OCI-LY3 (cell line): ENCODE measurements around the gene ASS1.

ENCODE experiments used
- H2AFZ ChIP-seq: fragments of 200-600, 300-600 bp; shearing (Covaris generic); 2 replicates; pipeline ENCODE4 v1.6.0; 2014; ENCODE audit warnings: antibody characterized with exemption, low read depth, low read length
- H3K27ac ChIP-seq: fragments of 200-600, 300-600 bp; sonication (generic); 2 replicates; pipeline ENCODE4 v1.5.1; 2014; ENCODE audit warnings: mild to moderate bottlenecking, low read length, moderate library complexity, mixed read lengths
- H3K27me3 ChIP-seq: fragments of 200-600, 300-600 bp; sonication (generic); 2 replicates; pipeline ENCODE4 v1.6.1; 2014; ENCODE audit warnings: low read depth, low read length, mixed read lengths
- H3K36me3 ChIP-seq: fragments of 200-600, 300-600 bp; sonication (generic); replicated peaks from 2 replicates; pipeline ENCODE3; 2014; ENCODE audit warnings: low read depth, low read length, mixed read lengths
- H3K4me1 ChIP-seq: fragments of 300-600, 200-600 bp; sonication (generic); 2 replicates; pipeline ENCODE4 v1.6.1; 2014; ENCODE audit warnings: low read length, mixed read lengths
- H3K4me2 ChIP-seq: fragments of 200-600, 300-600 bp; sonication (generic); 2 replicates; pipeline ENCODE4 v1.6.1; 2014; ENCODE audit warnings: low read length, mixed read lengths
- H3K4me3 ChIP-seq: fragments of 300-600, 200-600 bp; sonication (generic); 2 replicates; pipeline ENCODE4 v1.5.1; 2014; ENCODE audit warnings: antibody characterized with exemption, mild to moderate bottlenecking, low read length, moderate library complexity
- H3K79me2 ChIP-seq: fragments of 300-600, 200-600 bp; shearing (Covaris generic); 2 replicates; pipeline ENCODE4 v1.6.1; 2014; ENCODE audit warnings: mild to moderate bottlenecking, low read length, mixed read lengths
- H3K9ac ChIP-seq: fragments of 300-600, 200-600 bp; shearing (Covaris generic); 2 replicates; pipeline ENCODE4 v1.6.0; 2014; ENCODE audit warnings: mild to moderate bottlenecking, low read length, moderate library complexity
- H3K9me3 ChIP-seq: fragments of 200-600, 300-600 bp; shearing (Covaris generic); 2 replicates; pipeline ENCODE4 v1.6.1; 2014; ENCODE audit warnings: low read length, mixed read lengths; ENCODE audit not compliant: insufficient read depth
- H4K20me1 ChIP-seq: fragments of 200-600, 300-600 bp; sonication (generic); 2 replicates; pipeline ENCODE4 v1.6.1; 2016; ENCODE audit warnings: low read length, mixed read lengths; ENCODE audit not compliant: insufficient read depth
- EZH2phosphoT487 ChIP-seq: fragments of 200-600 bp; shearing (Covaris generic); IDR thresholded peaks from 2 replicates; pipeline ENCODE4 v1.6.1; 2018; ENCODE audit warnings: antibody characterized with exemption, mixed run types, low read depth
- TF ChIP-seq, protein P1 (sequence below): fragments of 200-600, 300-600 bp; sonication (generic); IDR thresholded peaks from 2 replicates; pipeline ENCODE4 v1.5.1; 2014; ENCODE audit warnings: antibody characterized with exemption, low read length, low read depth

Gene ASS1

DNA sequence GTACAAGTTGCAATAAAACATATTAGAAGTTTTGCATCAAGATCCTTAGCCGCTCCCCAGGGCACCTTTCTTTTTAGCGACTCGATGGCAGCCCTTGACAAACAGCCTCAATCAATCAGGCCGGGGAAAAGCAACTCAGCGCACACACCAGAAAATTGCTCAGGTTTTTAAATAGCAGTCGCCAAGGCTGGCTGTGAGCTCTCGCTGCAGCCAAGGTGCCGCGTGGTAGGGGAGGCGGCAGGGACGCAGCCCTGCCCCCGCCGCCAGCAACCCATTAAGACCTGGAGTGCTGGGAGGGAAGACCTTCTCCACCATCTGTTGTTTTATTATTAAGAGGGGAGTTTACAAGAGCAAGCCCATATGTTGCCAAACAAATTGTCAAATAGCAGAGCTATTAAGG is 22.6 kb downstream of the ASS1 start:
- peaks cover 9% of the 10 kb centered on the region for H3K4me1 ChIP-seq
- no peaks in the 10 kb centered on the region for H3K9me3 ChIP-seq
- H3K4me2 ChIP-seq: no peak overlapping the region
- H3K27me3 ChIP-seq: peaks cover 6% of the 10 kb centered on the region; the same call in 1 of the 2 replicates
- no peaks in the 10 kb centered on the region for H3K79me2 ChIP-seq
- no peak overlapping the region for H3K4me3 ChIP-seq
- no peak for TF ChIP-seq EZH2phosphoT487
- TF ChIP-seq, protein P1, sequence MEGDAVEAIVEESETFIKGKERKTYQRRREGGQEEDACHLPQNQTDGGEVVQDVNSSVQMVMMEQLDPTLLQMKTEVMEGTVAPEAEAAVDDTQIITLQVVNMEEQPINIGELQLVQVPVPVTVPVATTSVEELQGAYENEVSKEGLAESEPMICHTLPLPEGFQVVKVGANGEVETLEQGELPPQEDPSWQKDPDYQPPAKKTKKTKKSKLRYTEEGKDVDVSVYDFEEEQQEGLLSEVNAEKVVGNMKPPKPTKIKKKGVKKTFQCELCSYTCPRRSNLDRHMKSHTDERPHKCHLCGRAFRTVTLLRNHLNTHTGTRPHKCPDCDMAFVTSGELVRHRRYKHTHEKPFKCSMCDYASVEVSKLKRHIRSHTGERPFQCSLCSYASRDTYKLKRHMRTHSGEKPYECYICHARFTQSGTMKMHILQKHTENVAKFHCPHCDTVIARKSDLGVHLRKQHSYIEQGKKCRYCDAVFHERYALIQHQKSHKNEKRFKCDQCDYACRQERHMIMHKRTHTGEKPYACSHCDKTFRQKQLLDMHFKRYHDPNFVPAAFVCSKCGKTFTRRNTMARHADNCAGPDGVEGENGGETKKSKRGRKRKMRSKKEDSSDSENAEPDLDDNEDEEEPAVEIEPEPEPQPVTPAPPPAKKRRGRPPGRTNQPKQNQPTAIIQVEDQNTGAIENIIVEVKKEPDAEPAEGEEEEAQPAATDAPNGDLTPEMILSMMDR: no peak
- no peak overlapping the region for H3K27ac ChIP-seq
- H4K20me1 ChIP-seq: no peaks in the 10 kb centered on the region
- H3K9ac ChIP-seq: no peak overlapping the region
- H3K36me3 ChIP-seq: no peaks in the 10 kb centered on the region
- no peak overlapping the region for H2AFZ ChIP-seq

DNA sequence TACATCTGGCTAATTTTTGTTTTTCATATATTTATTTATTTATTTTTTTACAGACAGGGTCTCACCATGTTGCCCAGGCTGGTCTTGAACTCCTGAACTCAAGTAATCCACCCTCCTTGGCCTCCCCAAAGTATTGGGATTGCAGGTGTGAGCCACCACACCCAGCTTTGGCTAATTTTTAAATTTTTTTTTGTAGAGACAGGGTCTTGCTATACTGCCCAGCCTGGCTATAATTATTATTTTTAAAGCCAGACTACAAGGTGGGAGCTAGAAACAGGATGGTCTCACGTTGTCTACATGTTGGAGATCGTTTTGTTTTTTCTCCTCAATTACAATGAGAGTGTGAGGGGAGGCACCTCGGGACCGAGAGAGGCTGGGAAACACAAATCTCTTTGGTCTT is 23.8 kb downstream of the ASS1 start:
- no peaks in the 10 kb centered on the region for H4K20me1 ChIP-seq
- H3K4me2 ChIP-seq: no peak overlapping the region
- no peak overlapping the region for H3K27ac ChIP-seq
- H3K27me3 ChIP-seq: peaks cover 6% of the 10 kb centered on the region; the same call in 1 of the 2 replicates
- H3K9ac ChIP-seq: no peak overlapping the region
- no peaks in the 10 kb centered on the region for H3K36me3 ChIP-seq
- no peaks in the 10 kb centered on the region for H3K79me2 ChIP-seq
- no peak overlapping the region for H3K4me3 ChIP-seq
- H3K4me1 ChIP-seq: peaks cover 9% of the 10 kb centered on the region
- no peaks in the 10 kb centered on the region for H3K9me3 ChIP-seq
- no peak for TF ChIP-seq EZH2phosphoT487
- TF ChIP-seq, protein P1: no peak
- H2AFZ ChIP-seq: no peak overlapping the region

DNA sequence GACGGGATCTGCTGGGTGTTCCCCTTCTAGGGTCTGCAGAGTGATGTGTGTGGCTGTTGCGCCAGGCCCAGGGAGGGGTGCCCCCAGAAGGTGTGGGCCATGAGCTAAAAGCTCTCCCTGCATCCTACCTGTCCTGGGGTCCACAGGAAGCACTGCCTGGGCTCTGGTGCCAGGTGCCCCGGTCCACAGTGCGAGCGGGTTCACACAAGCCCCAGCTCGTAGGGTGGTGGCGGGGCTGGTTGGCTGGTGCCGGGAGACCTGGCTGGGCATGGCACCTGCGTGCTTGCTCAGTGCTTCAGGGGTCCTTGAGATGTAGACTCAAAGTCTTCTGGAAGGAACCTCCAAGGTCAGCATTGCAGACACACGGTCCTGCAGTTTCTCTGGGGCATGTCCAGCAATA is 25.5 kb downstream of the ASS1 start:
- Histone ChIP-seq H3K27ac (no peak overlapping the region), H3K4me1 (peaks cover 9% of the 10 kb centered on the region)

DNA sequence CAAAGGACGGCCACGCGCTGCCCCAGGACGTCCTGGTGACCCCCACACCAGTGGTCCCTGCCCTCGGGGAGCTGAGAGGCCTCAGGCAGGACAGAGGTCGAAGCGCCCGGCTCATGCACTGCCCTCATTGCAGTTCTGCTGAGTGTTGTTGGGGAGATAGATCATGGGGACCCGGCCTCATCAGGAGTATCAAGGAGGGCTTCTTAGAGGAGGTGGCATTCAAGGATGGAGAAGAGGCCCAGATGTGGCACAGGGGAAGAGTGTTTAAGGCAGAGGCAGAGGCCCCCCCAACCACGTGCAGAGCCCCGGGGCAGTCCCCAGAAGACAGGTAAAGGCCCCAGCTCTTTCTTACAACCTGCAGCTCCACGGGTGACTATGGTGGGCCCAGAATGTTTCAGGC is 26.2 kb downstream of the ASS1 start:
- Histone ChIP-seq H3K27me3 (peaks cover 6% of the 10 kb centered on the region; the same call in 1 of the 2 replicates), H3K36me3 (no peaks in the 10 kb centered on the region), H2AFZ (no peak overlapping the region), H3K4me2 (no peak overlapping the region), H3K27ac (no peak overlapping the region), H3K9me3 (no peaks in the 10 kb centered on the region), H3K4me1 (peaks cover 9% of the 10 kb centered on the region), H3K9ac (no peak overlapping the region), H3K4me3 (no peak overlapping the region), H4K20me1 (no peaks in the 10 kb centered on the region), H3K79me2 (no peaks in the 10 kb centered on the region)
- TF ChIP-seq, protein P1: no peak
- TF ChIP-seq EZH2phosphoT487: no peak

More for the DNA sequence above, 25.5 kb downstream of the ASS1 start:
- no peak overlapping the region for H3K9ac ChIP-seq
- H3K79me2 ChIP-seq: no peaks in the 10 kb centered on the region
- no peak overlapping the region for H3K4me2 ChIP-seq
- no peaks in the 10 kb centered on the region for H3K9me3 ChIP-seq
- no peak for TF ChIP-seq EZH2phosphoT487
- TF ChIP-seq, protein P1: no peak
- no peak overlapping the region for H2AFZ ChIP-seq
- H3K36me3 ChIP-seq: no peaks in the 10 kb centered on the region
- no peak overlapping the region for H3K4me3 ChIP-seq
- peaks cover 6% of the 10 kb centered on the region; the same call in 1 of the 2 replicates for H3K27me3 ChIP-seq
- H4K20me1 ChIP-seq: no peaks in the 10 kb centered on the region
